ENCODE results near the gene ABI3. TPM values are rescaled to one million over a fixed set of nuclear protein-coding genes. Genes with fewer than 3 reads are reported as not detected.
"Not testable (repeated sequence)": the region's sequence is repeated elsewhere in the genome, so short reads cannot be mapped to it uniquely, and the experiment has no call there.

The ABI3 gene, protein sequence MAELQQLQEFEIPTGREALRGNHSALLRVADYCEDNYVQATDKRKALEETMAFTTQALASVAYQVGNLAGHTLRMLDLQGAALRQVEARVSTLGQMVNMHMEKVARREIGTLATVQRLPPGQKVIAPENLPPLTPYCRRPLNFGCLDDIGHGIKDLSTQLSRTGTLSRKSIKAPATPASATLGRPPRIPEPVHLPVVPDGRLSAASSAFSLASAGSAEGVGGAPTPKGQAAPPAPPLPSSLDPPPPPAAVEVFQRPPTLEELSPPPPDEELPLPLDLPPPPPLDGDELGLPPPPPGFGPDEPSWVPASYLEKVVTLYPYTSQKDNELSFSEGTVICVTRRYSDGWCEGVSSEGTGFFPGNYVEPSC
- 1 to 10 TPM; 5.1 to 6.1 (median 5.4) TPM for polyA plus RNA-seq (ENCODE audit: insufficient read length in 4 of 4)

DNA sequence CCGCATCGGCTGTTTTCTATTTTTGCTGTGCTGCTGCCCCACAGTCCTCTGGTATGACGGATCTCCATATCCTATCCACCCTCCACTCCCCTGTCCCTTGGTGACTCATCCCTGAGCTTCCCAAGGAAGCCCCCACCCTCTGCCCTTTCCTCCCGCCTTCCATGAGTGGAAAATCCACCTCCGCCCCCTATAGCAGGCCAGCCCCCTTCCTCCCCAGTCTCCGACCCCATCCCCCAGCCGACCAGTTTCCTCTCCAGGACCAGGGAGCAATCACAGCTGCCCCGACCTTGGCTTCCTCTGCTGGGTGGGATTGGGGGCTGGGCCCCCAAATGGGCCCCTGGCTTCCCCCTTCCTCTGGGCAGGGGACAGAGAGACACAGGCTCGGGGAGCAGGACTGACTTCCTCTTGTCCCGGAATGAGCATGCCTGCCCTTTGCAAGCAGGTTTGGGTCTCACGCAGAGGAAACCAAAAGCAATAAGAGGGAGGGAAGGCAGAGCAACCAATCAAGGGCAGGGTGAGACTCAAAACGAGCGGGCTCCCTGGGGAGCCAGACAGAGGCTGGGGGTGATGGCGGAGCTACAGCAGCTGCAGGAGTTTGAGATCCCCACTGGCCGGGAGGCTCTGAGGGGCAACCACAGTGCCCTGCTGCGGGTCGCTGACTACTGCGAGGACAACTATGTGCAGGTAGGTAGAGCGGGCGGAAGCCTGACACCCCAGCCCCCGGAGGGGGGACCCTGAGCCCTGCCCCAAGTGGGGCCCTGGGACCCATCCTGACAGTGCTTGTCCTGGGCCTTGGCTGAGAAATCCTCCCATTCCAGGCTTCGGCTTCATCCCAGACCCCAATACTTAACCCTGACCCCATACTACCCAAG lies at the start of gene ABI3, which contains the start of gene GNGT2:
Gene ABI3 (plus strand): TSS at position 550 of the 872 bp plus-strand sequence. CDS start 18 bp downstream, at position 568.
Gene GNGT2 (minus strand): TSS at position 417 of the 872 bp plus-strand sequence. CDS start 3,152 bp downstream, outside the sequence.
- DNase-seq (ENCODE audit: low read depth in 4 of 4, low spot score in 2 of 4) = peak in 1 of 4 donors; percentile 21

DNA sequence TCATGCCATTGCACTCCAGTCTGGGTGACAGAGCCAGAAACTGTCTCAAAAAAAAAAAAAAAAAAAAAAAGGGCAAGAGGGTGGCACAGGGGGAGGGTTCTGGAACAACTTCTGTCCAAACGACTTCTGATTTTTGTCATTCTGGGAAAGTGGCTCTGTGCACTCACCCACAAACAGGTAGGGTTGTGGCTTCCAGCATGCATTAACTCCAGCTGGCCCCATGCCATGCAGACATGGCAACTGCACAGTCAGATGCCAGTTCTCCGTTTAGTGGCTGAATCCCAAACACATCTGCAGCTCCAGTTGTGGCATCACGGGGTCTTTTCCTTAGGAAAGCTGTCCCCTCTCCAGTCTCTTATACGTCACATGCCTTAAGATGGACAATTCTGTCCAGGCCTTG lies 47.6 kb upstream of the ABI3 start:
- DNase-seq (ENCODE audit: low read depth in 4 of 4, low spot score in 2 of 4) = no peak

DNA sequence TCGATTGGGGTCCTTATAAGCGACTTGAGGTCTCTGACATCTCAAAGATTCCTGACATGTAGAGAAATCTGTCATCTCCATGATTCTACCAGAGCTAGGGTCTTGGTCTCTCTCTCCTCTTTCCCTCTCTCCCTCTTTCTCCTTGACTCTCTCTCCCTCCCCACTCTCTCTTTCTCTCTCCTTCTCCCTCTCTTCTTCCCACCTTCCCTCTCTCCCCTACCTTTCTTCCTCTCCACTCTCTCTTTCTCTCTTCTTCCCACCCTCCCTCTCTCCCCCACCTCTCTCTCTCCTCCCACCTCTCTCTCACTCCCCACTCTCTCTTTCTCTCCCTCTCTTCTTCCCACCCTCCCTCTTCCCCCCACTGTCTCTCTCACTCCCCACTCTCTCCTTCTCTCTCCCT lies 45.4 kb upstream of the ABI3 start:
- DNase-seq (ENCODE audit: low read depth in 4 of 4, low spot score in 2 of 4) = no peak

DNA sequence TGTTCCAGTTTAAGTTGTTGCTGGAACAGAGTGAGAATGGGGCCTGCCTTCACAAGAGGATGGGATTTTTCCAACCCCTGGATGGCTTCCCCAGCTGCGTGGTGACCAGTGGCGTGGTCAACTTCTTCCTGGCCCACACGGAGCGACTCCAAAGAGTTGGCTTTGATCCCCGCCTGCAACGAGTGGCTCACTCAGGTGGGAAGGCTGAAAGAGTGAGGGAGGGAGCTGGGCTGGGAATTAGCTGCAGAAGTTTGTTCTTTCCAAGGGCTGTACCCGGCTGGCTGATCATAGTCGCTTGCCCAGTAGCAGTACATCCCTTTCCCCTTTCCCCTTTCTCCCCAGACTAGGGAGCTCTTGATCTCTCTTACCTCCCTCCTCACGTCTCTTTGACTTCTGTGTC lies 41.8 kb upstream of the ABI3 start:
- DNase-seq (ENCODE audit: low read depth in 4 of 4, low spot score in 2 of 4) = no peak

DNA sequence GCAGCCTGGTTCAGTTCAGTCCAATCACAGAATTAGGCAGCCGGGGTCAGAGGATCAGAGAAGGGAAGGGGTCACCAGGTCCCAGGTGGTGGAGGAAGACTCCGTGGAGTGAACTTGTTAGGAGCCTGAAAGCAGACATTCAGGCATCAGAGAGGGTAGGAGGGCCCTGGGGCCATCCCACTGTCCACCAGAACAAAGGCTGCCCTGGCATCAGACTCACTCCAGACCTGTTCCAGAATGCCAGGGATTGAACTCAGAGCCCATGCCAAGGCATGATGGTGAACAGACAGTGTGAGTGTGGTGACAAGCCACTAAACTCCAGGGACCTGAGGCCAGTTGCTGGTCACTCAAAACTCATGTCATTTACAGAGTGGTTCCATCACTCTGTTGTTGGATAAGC lies 40.3 kb upstream of the ABI3 start:
- no peak for DNase-seq (ENCODE audit: low read depth in 4 of 4, low spot score in 2 of 4)

DNA sequence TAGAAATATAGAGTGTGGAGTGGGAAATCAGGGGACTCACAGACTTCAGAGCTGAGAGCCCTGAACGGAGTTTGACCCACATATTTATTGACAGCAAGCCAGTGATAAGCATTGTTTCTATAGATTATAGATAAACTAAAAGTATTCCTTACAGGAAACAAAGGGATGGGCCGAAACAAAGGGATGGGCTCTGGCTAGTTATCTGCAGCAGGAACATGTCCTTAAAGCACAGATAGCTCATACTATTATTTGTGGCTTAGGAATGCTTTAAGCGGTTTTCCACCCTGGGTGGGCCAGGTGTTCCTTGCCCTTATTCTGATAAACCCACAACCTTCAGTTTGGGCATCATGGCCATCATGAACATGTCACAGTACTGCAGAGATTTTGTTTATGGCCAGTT lies 39.8 kb upstream of the ABI3 start:
- DNase-seq (ENCODE audit: low read depth in 4 of 4, low spot score in 2 of 4) = not testable (repeated sequence)

DNA sequence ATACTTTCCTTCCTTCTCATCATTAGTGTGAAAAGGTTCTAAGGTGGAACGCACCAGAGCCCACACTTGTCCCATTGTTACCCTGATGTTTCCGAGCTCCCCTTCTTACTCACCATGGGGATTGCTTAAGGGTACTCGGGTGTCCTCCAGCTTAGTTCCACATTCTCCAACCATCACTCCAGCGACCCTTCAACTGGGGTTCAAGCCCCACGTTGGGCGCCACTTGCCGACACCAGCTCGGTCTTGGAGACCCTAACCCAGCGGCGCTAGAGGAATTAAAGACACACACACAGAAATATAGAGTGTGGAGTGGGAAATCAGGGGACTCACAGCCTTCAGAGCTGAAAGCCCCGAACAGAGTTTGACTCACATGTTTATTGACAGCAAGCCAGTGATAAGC lies 34.5 kb upstream of the ABI3 start:
- DNase-seq (ENCODE audit: low read depth in 4 of 4, low spot score in 2 of 4) = not testable (repeated sequence)

DNA sequence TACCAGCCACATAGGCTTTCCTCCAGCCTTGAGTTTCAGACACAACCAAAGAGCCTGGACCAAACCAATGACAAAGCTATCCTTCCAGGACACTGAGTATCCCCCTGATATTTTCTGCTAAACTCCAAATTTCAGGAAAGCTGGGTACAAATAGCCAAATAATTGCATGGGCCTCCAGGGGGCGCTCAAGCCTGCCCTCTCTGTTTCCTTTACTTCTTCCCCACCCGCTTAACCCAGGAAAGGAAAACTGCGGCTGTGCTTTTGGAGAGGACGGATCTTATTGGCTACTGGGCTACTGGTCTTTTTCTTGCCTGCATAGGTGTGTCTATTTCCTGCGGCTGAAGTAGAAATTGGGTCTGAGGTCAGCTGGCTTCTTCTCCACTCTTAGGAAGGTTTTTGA lies 30.2 kb upstream of the ABI3 start:
- DNase-seq (ENCODE audit: low read depth in 4 of 4, low spot score in 2 of 4) = peak in 2 of 4 donors; percentile 10 to 21

DNA sequence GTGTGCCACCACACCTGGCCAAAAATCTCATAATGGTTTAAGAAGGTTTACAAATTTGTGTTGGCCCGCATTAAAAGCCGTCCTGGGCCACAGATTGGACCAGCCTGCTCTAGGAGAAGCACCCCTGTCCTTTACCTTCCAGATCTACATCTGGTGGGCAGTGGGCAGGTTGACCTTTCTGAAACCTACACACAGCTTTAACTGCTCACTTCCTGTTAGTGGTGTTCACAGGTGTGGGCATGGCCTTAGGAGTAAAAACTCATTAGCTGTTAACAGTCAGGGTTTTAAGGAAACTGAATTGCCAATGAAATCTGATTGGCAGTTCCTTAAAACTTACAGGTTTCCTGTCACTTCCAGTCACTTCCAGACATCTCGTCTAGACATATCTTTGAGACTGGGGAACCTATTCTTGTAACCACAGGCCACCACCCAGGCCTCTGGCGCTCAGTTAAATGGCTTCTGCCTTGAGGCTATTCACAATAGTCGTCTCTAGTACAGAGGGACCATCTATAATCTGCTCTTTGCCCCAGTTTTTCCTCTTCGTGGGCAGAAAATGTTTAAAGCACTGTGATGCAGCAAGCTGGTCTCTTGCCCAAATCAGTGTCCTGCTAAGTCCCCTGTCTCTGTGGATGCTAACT lies 29.4 kb upstream of the ABI3 start:
- DNase-seq (ENCODE audit: low read depth in 4 of 4, low spot score in 2 of 4) = no peak

DNA sequence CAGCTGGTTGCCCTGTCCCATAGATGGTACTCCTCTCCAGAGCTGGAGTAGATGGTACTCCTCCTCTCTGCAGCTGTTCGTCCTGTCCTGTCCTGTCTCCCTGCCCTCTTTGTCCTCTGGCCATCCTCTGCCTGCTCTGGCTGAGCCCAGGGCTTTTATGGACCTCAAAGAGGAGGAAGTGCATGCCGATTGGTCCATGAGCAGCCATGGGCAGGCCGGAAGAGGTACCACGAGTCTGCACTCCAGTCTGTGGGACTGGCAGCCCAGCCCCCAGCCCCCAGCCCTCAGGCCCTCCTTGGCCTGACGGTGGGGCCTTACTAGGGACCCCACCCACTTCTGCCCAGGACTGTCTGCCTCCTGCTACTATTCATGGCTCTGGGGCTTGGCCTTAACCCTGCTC lies 27.2 kb upstream of the ABI3 start:
- DNase-seq (ENCODE audit: low read depth in 4 of 4, low spot score in 2 of 4) = no peak

DNA sequence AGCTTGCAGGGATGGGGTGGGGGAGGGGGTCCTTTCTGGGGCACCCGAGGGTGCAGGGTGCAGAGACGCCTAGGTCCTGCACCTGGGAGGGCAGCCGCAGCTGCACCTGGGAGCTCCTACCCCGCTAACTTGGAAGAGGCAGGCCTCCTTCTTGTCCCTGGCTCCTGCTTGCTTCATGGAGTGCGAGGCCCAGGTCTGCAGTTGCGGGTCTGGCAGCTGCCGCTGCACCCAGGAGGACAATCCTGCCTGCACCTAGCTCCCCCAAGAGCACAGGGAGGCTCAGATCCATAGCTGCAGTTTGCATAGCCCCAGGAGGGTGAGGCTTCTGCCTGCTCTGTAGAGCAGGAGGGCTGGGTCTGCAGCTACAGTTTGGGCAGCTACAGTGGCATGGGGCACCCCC lies 26.7 kb upstream of the ABI3 start:
- DNase-seq (ENCODE audit: low read depth in 4 of 4, low spot score in 2 of 4) = no peak

DNA sequence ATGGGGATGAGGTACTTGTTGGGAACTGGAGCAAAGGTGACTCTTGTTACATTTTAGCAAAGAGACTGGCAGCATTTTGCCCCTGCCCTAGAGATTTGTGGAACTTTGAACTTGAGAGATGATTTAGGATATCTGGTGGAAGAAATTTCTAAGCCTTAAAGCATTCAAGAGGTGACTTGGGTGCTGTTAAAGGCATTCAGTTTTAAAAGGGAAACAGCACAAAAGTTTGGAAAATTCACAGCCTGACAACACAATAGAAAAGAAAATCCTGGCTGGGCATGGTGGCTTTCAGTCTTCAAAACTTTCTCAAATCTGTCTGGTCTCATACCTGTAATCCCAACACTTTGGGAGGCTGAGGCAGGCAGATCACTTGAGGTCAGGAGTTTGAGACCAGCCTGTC lies 26.0 kb upstream of the ABI3 start:
- DNase-seq (ENCODE audit: low read depth in 4 of 4, low spot score in 2 of 4) = not testable (repeated sequence)

DNA sequence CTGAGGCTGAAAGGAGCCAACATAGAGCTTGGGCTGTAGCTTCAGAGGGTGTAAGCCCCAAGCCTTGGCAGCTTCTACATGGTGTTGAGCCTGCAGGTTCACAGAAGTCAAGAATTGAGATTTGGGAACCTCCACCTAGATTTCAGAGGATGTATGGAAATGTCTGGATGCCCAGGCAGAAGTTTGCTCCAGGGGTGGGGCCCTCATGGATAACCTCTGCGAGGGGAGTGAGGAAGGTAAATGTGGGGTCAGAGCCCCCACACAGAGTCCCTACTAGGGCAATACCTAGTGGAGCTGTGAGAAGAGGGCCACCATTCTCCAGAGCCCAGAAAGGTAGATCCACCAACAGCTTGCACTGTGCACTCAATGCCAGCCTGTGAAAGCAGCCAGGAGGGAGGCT lies 25.1 kb upstream of the ABI3 start:
- DNase-seq (ENCODE audit: low read depth in 4 of 4, low spot score in 2 of 4) = not testable (repeated sequence)

DNA sequence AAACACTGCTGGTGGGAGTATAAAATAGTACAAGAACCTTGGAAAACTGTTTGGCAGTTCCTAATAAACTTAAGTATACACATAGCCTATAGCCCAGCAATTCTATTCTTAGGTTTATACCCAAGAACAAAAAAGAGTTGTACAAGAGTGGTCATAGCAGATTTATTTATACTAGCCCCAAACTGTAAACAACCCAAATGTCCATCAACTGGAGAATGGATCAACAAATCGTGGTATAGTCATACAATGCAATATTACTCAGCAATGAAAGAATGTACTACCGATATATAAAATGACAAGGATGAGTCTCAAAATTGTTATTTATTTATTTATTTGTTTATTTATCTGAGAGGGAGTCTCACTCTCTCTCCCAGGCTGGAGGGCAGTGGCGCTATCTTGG lies 23.2 kb upstream of the ABI3 start:
- DNase-seq (ENCODE audit: low read depth in 4 of 4, low spot score in 2 of 4) = no peak

DNA sequence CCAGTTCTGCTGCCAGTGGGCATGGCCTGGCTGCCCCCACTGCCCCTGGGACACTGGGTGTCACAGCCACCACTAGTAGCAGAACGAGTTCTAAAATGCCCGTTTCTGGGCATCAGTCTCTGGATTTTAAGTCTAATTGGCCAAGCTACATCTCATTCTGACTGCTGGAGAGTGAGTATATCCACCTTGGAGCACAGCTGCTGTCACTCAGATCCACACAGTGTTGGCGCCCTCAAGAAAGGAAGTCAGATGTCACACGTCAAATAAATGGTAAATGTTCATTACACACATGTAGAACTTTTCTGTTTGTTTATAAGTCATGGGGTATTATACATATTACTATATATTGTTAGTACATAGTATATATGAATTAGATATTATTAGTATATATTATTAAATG lies 19.6 kb upstream of the ABI3 start:
- no peak for DNase-seq (ENCODE audit: low read depth in 4 of 4, low spot score in 2 of 4)

DNA sequence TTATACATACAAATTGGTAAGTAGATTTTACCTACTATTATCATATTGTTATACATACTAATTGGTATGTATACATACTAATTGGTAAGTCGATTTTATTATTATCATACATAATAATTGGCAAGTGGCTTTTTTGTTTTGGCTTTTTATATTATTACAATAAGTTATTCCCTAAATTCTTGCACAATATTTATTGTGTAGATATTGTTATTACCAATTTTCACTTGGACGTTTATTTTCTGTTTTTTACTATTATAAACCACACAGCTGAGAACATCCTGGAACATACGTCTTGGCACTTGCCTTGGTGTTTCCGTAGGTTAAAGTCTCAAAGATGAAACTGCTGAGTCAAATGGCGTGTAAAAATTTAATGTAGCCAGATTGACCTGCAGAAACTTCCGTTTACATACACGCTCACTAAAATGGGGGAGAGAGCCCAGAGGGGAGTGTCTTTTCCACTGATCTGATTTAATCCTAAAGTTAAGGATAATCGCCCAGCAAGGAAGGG lies 19.0 kb upstream of the ABI3 start:
- peak in 1 of 4 donors; percentile 34 for DNase-seq (ENCODE audit: low read depth in 4 of 4, low spot score in 2 of 4)

DNA sequence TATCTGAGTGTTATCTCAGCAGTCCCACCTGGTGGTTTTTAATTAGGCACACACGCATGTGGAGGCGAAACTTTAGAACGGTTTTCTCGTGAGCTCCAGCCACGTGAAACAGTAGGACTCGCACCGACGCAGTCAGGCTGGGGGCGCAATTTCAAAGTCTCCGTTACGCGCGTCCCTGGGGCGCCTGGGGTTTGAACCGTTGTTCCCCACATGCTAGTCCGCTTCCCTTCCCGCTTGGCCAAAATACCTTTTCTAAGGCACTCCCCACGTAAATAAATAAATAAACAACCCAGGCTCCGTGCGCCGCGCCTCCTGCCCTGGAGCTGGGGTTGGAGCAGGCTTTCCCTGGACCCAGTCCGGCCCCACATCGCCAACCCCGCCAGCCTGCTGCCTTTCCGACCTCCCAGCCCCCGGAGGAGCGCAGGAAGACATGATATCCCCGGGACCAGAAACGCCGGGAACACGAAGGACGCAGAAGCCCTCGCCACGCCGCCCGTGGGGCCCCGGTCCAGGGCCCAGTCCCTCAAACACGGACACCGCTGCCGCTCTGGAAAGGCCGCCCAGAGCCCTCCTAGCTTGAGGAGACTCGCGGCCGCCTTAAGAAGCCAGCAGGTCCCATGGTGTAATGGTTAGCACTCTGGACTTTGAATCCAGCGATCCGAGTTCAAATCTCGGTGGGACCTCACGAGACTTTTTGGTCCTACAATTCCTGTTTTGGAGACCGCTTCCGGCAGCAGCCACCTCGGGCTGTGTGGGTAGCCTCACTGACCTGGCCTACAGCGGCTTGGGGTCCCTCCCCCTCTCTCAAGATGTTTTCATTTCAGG lies 18.4 kb upstream of the ABI3 start:
- DNase-seq (ENCODE audit: low read depth in 4 of 4, low spot score in 2 of 4) = peak; percentile 76 to 94 (median 85)

DNA sequence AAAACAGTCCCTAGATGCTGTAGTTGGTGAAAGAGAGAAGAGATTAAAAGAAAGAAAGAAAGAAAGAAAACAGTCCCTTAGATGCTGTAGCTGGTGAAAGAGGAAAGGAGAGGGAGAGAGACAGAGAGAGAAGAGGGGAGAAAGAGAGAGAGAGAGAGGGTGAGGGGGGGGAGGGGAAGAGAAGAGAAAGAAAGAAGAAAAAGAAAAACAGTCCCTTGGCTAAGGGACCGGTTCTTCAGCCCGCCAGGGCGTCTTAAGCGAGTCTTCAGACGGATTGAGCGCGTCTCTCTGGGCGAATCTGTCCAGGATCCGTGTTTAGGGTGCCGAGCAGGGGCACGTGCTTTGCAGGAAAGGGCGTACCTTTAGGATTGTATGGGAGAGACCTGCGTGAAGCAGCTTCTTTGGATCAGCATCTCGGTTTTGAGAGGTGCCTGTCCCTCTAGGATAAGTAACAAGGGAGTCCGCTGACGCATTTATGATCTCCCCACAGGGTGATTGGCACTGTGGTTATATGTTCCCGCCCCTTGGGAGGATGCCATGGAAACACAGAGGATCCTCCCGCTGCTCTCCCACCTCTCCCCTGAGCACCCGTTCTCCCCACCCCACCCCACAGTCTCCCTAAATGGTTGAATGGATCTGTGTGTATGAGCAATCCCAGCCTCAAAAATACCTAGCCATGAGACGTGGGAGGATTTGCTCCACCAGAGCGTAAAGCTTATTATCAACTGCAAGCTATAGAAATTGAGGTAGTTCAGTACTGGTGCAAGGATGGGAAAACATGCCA lies 16.8 kb upstream of the ABI3 start:
- peak; percentile 52 to 75 (median 60) for DNase-seq (ENCODE audit: low read depth in 4 of 4, low spot score in 2 of 4)

DNA sequence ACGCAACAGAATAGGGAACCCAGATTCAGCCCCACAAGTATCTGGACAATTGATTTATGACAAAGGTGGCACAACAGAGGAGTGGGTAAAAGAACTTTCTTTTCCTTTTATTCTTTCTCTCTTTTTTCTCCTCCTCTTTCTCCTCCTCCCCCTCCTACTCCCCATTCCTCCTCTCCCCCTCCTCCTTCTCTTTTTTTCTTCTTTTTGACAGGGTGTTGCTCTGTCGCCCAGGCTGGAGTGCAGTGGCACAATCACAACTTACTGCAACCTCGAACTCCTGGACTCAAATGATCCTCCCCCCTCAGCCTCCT lies 16.3 kb upstream of the ABI3 start:
- DNase-seq (ENCODE audit: low read depth in 4 of 4, low spot score in 2 of 4) = no peak
